HG02610 (cell line): ENCODE measurements around the gene ELAVL2.
"Not testable (repeated sequence)": the region's sequence is repeated elsewhere in the genome, so short reads cannot be mapped to it uniquely, and the experiment has no call there.

Source experiments
- ATAC-seq: cut with Tn5 transposase; IDR thresholded peaks from one replicate; pipeline ENCODE4 v1.9.1; 2021; ENCODE audit warnings: mild to moderate bottlenecking, moderate library complexity; ENCODE audit not compliant: unreplicated experiment

ELAVL2 gene

GRCh38 chr9:23730364-23730763, 95.7 kb downstream of the ELAVL2 start:
- no peak for ATAC-seq

- ATAC-seq, result no peak
Measured at GRCh38 chr9:23728736-23729135, 97.3 kb downstream of the ELAVL2 start.

GRCh38 chr9:23725279-23725946, 100.6 kb downstream of the ELAVL2 start:
- ATAC-seq, result no peak

GRCh38 chr9:23723672-23724071, 102.4 kb downstream of the ELAVL2 start:
- ATAC-seq, result no peak

GRCh38 chr9:23723048-23723447, 103.0 kb downstream of the ELAVL2 start:
- not testable (repeated sequence) for ATAC-seq

GRCh38 chr9:23721466-23721865, 104.6 kb downstream of the ELAVL2 start:
- ATAC-seq, result no peak

- no peak for ATAC-seq
Measured at GRCh38 chr9:23717505-23717904, 108.5 kb downstream of the ELAVL2 start.

GRCh38 chr9:23707249-23707648, 118.8 kb downstream of the ELAVL2 start:
- ATAC-seq, result no peak

- ATAC-seq, result no peak
Measured at GRCh38 chr9:23702311-23702922, 123.6 kb downstream of the ELAVL2 start.

GRCh38 chr9:23701291-23701690, 124.7 kb downstream of the ELAVL2 start:
- ATAC-seq, result no peak

- ATAC-seq, result no peak
Measured at GRCh38 chr9:23700359-23700758, 125.7 kb downstream of the ELAVL2 start.

- no peak for ATAC-seq
Measured at GRCh38 chr9:23698161-23698560, 127.9 kb downstream of the ELAVL2 start.

GRCh38 chr9:23695572-23695971, 130.5 kb downstream of the ELAVL2 start:
- ATAC-seq, result no peak

GRCh38 chr9:23693374-23693773, 132.7 kb downstream of the ELAVL2 start:
- ATAC-seq, result no peak

GRCh38 chr9:23686896-23687295, 139.1 kb downstream of the ELAVL2 start:
- no peak for ATAC-seq

GRCh38 chr9:23686257-23686656, 139.8 kb downstream of the ELAVL2 start:
- ATAC-seq, result no peak

GRCh38 chr9:23683611-23684061, 142.4 kb downstream of the ELAVL2 start:
- ATAC-seq, result no peak

- ATAC-seq, result no peak
Measured at GRCh38 chr9:23682891-23683431, 143.1 kb downstream of the ELAVL2 start.

GRCh38 chr9:23682352-23682751, 143.7 kb downstream of the ELAVL2 start:
- ATAC-seq, result no peak

GRCh38 chr9:23677446-23677845, 148.6 kb downstream of the ELAVL2 start:
- no peak for ATAC-seq

GRCh38 chr9:23674016-23674585, 151.9 kb downstream of the ELAVL2 start:
- ATAC-seq, result no peak

- ATAC-seq, result no peak
Measured at GRCh38 chr9:23672151-23672550, 153.9 kb downstream of the ELAVL2 start.
